GM18508 (cell line): Measurements from ENCODE around the gene EPHB6.

ENCODE experiments used
- ATAC-seq: cut with Tn5 transposase; IDR thresholded peaks from one replicate; pipeline ENCODE4 v1.9.1; 2021; ENCODE audit warnings: moderate number of reproducible peaks; ENCODE audit not compliant: insufficient read depth, unreplicated experiment

EPHB6 gene

DNA sequence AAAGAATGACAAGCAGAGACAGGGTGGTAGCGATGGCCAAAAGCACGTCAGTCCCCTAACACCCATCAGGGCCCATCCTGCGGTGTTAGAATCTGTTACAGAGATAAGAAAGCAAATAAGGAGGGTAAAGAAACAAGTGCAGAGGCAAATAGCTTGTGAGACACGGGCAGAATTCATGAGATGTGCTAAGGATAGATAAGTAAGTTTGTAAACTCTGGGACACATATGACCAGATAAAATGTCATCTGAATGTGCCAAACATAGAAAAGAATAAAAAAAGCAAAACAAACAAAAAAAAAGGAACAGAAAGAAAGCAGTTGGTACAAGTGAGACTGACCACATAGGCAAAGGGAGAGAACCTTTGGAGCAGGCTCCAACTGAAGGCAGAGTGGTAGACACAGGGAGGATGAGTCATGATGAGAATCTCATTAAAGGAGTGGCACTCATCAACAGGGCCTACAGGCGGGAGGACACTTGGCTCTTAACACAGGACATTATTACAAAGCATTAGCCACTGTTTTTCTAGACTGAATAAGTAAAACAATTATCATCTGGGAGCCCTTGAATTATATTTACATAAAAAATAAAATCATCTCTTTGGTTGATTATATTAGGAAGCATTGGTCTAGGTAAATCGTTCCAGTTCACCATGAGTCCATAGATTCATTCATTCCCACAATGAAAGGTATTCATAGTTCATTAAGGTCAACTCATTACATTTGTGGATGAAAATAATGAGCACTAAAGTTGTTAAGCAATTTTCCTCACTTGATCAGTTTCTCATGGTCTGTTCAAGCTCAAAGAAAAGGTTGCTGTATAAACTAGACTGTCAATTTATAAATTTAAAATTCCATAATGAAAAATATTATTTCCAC lies 21.5 kb upstream of the EPHB6 start:
- ATAC-seq = peak; percentile 80

DNA sequence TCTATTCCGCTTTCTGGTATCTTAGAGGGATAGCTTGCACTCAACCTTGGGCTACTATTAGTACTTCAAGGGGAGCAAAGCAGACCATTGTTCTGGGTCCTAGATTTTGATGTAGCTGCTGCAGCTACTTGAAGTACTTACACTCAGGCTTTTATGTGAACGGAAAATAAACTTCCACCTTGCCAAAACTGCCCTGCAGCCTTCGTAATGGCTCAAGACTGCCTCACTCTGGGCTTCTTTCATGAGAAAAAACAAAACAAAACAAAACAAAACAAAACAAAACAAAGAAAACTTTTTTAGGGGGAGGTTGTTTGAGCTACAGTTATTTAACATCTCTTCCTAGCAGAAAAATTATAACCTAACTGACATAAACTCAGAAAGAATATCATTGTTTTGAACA lies 19.4 kb upstream of the EPHB6 start:
- no peak for ATAC-seq

DNA sequence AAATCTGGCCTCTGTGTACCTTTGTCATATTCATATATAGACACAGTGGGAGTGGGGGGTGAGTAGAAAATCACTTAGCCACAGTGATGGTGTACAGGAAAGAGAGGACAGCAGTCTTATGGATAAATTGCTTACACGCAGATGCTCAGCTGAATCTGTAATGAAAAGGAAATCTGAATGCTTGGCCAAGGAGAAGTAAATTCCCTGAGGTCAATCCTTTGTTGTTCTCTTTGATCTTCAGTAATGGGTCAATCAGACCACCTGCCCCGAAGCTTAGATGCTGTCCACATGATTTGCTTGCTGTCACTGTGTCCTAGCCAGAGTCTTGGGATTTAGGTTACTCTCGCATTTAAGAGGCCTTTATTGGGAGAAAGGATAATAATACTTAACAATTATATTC lies 18.4 kb upstream of the EPHB6 start:
- no peak for ATAC-seq

DNA sequence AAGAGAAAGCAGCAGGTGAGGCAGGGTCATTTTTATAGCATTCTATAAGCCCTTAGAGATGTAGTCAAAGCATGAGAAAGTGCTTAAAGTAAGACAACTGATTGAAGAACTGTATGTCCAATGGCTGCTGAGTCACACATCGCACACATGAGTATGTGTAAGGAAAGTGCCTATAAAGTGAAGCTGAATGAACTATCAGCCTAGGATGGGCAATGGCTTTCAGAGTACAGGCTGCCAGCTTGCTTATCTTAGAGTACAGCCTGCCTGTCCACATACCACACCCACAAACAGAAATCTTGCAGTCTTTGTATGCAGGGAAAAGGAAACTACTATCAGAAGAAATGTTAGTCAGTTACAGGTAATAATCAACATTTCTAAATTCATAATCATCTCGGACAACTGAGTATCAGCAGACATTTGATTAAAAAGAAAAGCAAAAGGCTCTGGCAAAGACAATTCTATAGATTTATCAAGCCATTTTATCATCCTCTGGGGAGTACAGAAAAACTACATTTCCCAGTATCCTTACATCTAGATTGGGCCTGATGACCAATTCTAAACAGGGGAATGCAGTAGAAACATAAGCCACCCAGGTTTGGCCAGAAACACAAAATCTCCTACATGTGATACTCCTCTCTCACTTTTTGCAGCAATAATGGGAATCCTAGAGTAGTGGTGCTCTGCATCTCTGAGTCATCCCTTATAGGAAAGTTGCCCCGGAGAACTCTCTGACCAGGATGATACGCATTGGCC lies 16.2 kb upstream of the EPHB6 start:
- ATAC-seq = no peak

DNA sequence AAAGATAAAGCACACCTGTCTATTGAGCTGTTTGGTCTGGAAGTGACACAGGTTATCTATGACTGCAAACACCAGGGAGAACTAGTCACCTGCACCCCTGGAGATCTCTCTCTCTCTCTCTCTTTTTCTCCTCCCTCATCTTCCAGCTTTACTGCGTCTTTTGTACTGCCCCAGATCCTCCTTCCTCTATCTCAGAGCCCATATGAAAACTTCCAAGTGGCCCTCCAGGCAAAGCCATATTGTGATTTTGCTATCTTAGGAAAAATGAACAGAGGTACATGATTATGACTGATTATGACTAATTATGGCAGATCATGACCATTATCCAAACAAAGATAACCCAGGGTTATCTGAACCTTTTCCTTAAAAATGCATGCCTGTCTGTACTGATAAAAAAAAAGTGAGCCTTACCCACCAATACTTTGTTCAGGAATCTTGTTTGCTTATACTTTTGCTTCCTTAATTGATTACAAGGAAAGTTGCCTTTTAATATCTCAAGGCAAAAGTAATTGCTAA lies 12.6 kb upstream of the EPHB6 start:
- ATAC-seq = no peak

DNA sequence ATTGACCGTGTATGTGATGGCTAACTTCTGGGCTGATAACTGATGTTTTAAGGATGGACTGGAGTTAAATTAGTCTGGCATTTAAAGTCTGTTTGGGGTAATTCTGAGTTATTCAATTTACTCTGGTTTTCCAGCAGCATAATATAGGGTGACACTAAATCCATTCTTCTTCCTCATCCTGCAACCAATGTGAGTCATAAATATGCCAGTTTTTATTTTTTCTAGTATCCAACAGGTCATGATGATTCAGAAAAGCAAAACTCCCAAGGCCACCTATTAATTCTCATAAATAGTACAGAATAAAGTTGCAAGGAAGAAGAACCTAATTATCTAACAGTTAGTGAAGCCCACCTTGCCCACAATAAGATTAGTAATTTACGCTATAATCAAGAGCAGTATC lies 7.5 kb upstream of the EPHB6 start:
- no peak for ATAC-seq

DNA sequence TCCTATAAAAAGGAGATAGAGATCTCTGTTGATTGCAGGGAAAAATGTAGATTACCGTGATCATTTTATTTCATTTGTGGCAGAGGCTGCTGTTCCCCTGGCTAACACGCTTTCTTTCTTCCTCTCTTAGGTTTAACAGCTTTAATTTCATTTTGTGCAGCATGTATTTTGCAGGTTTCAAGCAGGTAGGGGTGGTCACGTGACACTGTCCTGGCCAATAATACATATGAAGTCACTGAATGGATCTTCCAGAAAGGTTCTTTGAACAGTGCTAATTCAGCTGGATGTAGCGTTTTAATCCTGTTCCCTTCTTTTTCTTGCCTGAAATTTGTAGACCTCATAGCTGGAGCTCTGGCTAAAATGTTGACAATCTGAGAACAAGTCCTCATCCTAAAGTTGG lies 3.6 kb upstream of the EPHB6 start:
- no peak for ATAC-seq

DNA sequence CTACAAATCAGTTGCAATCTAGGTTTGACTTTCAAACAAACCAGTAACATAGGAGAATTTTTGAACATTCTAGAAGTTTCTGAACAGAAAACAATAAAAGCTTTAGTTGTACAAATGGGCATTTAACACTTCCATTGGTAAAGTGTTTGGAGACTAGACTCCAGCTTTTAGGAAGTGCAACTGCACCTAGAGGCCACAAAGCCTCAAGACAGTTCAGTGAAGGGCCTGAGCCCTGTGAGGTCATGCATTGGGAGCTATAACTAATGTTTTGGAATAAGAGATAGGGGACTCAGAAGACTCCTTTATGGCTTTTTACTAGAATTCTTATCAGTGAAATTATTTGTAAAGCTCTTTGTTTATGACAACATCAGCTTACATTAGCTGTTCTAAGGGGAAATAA lies 3.0 kb upstream of the EPHB6 start:
- ATAC-seq = no peak

DNA sequence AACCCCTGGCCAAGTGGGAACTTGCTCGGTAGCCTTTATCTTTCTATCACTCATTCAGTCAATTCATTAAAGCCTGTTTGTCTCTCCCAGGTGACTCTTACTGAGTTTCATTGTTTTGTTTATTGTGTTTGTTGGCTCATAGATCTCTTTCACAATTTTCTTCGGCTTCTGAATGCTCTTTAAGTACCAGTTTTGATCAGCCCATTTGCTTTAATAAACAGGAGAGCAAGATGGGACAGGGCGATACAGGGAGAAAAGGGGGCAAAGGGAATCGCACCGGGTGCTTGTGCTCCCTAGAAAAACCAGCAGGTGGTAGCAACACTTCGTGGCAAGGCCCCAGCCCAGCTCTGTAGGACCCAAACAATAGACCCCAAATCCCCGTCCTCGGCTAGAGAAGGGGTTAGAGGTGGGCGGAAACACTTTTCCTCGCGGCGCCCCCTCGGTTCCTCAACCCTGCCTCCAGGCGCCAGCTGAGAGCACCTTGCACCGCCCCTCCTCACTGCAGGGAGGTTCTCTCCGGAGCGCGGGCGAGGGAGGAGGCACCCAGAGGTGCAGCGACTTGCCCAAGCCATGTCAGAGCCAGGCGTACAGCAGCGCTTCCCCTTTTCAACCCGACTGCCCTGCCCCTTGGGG lies 1.0 kb upstream of the EPHB6 start:
- ATAC-seq = peak; percentile 78

DNA sequence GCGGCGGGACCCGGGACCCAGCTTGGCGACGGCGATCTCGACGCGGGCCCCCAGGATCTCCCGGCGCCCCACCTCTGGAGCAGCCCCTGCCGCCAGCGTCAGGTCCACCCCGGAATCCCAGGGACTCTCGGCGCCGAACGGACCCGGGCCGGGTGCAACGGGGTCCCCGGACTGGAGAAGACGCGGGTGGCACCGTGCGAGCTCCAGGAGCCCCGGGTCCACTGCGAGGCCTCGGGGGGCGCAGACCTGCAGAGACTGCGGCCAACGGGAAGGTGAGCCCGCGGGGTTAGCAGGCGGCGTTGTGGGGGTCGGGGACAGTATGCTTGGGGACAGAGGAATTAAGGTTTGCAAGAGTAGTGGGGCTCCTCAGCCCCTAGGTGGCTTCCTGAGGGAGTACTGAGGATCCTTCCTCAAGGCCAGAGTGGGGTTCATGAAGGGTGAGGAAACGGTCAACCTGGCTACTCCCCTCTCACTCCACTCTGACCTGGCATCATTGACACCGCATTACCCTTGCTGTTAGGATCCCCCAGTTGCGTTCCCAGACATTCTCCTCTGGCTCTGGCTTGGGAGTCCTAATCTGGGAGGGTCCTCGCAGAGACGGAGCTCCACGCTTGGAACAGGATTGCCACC lies 353 bp downstream of the EPHB6 start:
- no peak for ATAC-seq

DNA sequence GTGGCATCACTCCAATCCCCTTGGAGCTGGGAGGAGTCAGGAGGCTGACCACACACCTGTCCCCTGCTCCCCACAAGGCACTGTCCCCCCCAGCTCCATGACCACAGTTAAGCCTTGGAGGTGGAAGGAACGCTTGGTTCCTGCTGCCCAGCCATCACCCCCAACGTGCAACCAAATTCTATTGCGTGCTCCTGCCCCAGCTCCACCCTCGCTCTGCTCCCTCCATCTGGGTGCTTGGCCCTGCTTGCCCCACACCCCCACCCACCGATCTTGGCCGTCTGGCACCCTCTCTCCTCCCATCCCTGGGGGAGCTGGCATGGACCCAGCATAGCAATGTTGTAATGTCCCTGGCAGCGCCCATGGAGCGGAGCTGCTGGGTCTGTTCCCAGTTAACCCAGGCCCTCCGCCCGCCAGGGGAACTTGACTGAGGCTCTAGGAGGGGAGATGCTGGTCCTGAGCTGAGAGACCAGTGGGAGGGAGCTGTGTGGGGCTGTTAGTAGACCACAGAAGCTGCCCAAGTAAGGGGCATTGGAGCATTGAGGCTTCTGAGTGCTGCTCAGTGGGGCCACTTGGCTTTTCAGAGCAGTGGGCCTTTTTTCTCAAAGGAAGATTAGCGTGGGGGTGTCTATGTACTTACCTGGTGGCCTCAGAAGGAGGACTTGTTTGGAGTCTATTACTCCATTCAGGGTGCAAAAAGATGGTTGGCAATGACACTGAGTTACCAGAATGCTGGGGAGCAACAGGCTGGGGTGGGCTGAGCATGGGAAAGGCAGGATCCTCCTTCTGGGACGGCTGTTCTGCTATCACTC lies 1.1 kb downstream of the EPHB6 start:
- ATAC-seq = no peak

DNA sequence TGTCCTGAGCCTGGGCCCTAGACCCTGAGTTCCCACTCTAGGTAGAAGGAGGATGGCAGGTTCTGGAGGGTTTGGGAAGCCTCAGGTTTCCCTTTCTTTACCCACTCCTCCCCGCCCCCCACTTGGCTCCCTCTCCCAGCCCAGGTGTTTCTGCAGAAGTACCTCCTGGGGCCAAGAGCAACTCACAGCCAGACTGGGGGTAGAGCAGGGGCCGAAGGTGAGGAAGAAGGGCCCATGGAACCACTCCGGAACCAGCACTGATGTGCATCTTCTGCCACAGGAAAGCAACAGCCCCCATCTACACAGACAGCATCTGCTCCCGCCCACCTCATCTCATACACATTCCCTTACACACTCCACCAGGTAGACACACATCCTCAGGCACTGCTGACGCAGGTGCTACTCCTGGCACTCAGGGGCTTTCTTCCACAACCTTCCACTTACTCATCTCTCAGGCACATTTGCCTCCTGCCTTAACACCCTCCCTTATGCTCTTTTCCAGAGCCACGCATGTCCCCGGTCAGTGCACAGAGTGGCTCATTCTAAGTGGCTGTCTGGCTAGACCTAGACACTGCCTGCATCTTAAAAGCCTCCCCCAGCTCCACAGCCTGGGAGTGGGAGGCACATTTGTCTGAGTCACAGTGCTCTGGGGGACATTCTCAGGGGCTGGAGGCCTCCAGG lies 1.8 kb downstream of the EPHB6 start:
- ATAC-seq = no peak

DNA sequence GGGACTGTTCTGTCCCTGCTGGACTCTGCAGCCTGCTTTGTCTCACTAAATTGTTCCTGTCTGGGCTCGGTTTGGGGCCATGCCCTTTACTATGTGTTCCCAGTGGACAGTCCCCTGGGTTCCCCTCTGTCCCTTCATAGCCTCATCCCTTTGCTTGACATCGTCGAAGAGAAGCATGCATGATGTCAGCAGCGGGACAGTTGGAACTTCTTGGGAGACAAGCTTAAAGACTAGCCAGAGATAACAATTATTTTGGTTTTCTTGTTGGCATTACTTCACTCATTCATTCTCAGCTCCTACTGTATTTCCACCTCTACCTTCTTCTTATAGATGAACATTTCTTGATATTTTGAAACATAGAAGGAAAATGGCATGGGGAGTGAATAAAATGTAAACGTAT lies 2.7 kb downstream of the EPHB6 start:
- ATAC-seq = no peak

DNA sequence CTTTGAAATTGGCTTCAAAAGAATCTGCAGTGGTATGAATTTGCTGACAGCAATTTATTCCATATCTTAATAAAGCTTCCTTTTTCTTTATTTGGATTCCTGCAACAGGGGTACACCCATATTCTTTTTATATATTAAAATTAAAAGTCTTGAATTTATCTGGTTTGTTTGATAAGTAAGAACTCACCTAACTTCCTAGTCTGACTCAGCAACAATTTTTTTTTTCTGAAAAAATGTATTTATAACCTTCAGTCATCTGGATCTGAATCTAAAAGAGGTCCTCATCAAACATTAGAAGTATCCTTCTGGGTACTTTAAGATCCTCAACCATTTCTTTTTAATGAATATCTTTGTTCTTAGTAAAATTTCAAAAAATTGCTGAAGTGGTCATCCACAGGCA lies 4.5 kb downstream of the EPHB6 start:
- no peak for ATAC-seq

DNA sequence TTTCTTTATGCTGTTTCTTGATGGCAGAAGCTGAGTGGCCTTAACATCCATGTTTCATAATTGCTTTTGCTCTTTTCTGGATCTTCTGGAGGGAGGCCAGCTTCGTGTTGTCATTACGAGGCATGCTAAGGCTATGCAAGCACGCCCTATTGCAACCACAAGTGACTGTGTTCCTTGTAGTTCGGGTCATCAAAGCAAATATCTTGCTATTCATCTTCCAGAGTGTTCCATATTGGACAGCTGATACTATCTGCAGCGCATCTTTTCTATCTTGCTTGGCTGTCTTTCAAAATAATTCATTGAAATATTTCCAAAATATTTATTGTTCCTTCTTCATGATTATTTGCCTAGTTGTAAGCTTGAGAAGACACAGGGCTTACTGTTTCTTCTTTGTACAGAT lies 5.0 kb downstream of the EPHB6 start:
- ATAC-seq = no peak

DNA sequence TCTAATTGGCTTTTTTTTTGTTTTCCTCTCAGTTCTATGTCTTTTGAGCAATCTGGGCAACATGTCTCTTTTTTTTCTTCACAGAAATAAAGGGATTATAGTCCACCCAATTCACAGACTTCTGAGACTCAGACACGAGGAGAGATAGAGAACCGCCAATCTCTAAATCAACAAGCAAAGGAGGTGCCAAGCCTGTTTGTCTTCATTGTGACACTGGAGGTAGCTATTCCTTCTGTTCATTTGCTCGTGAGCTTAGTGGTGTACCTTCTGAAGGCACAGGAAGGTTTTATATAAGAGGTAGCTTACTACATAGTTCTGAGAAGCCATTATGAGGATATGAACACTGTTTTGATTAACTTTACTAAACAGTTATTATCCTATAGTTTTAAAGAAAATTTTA lies 6.1 kb downstream of the EPHB6 start:
- ATAC-seq = no peak

DNA sequence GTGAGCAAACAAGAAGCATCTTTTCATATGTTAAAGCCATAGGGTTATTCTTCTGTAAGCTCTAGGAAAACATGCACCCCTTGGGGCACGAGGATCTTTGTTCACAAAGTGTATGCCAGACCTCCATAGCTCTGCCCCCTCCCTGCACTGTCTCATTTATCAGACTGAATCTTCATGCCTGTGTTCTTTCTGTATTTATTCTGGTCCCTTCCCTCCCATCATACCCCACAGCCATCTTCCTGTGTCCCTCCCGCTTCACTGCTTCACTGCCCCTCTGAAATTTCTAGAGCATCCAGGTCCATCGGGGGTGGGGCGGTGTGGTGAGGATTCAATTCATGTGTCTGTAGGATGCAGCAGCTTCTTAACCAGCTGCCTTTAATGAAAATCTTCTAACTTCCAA lies 7.5 kb downstream of the EPHB6 start:
- ATAC-seq = no peak

DNA sequence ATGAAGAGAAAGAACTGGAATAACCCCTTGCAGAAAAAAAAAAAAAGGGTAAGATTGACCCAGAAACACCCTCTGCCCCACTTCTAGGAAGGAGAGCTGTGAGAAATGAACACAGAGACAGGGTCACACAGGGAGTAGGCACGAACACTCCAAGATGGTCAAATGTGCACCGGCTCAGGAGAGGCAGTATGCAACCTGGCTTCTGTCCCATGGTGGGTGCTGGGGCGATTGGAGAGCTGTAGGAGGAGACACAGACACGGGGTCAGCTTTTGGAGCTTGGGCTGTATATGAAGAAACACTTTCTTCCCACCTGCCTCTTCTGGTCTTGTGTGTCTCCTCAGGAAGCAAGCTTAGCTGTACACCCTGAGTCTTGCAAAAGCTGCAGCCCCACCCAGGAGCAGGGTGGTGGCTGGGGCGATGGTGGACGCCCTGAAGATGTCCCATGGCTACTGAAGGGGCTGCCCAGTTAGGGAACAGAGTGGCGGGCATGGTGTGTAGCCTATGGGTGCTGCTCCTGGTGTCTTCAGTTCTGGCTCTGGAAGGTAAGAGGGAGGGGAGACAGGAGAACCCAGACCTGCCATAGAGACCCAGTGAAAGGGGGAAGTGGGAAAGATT lies 8.0 kb downstream of the EPHB6 start:
- no peak for ATAC-seq
